Muscle of back (tissue), 13 donors: ENCODE results near the gene CA11. TPM values are rescaled to one million over a fixed set of nuclear protein-coding genes. Genes with fewer than 3 reads are reported as not detected.
A peak's percentile ranks its signal among the peaks of the same experiment; 100 is the strongest.
"Not testable (repeated sequence)": the region's sequence is repeated elsewhere in the genome, so short reads cannot be mapped to it uniquely, and the experiment has no call there.

Source experiments
- DNase-seq, 3 donors: peaks; one replicate each; pipeline versions ENCODE4 v3.0.0 to v3.0.0-alpha.2; 2013
- long read RNA-seq, 9 donors: transcript quantifications; one replicate each; lab custom pipeline, GENCODE V29; 2026
- polyA plus RNA-seq, 10 donors: library from polyadenylated mRNA; unstranded; fragments of 120-200 nt; gene quantifications; one replicate each; pipeline ENCODE4 v1.2.1, GENCODE V29; 2013; ENCODE audit not compliant: insufficient read length in 10 of 10

The CA11 gene
- 10 to 100 TPM in 3 of 10 donors, 1 to 10 TPM in 7; 4.5 to 15.7 (median 9.0) TPM for polyA plus RNA-seq
- long read RNA-seq, donor 1, partial matches to known transcripts = 0 of 5 reads
- long read RNA-seq, donor 1, other reads (novel, unspliced or antisense) = 0 of 5 reads
- long read RNA-seq, donor 2, partial matches to known transcripts = 0 of 2 reads
- long read RNA-seq, donor 2, other reads (novel, unspliced or antisense) = 0 of 2 reads
- long read RNA-seq, donor 3 = 0 reads
- long read RNA-seq, donor 4, partial matches to known transcripts = 0 of 3 reads
- long read RNA-seq, donor 4, other reads (novel, unspliced or antisense) = 0 of 3 reads
- long read RNA-seq, donor 5, partial matches to known transcripts = 0 of 3 reads
- long read RNA-seq, donor 5, other reads (novel, unspliced or antisense) = 0 of 3 reads
- long read RNA-seq, donor 6, transcript CA11-202 (2 exons, 275 nt) = major isoform, 6 of 9 reads
- long read RNA-seq, donor 6, partial matches to known transcripts = 0 of 9 reads
- long read RNA-seq, donor 6, other reads (novel, unspliced or antisense) = 0 of 9 reads
- long read RNA-seq, donor 7, partial matches to known transcripts = 0 of 4 reads
- long read RNA-seq, donor 7, other reads (novel, unspliced or antisense) = 0 of 4 reads
- long read RNA-seq, donor 8, partial matches to known transcripts = 0 of 5 reads
- long read RNA-seq, donor 8, other reads (novel, unspliced or antisense) = 0 of 5 reads
- long read RNA-seq, donor 9 = 0 reads

DNA sequence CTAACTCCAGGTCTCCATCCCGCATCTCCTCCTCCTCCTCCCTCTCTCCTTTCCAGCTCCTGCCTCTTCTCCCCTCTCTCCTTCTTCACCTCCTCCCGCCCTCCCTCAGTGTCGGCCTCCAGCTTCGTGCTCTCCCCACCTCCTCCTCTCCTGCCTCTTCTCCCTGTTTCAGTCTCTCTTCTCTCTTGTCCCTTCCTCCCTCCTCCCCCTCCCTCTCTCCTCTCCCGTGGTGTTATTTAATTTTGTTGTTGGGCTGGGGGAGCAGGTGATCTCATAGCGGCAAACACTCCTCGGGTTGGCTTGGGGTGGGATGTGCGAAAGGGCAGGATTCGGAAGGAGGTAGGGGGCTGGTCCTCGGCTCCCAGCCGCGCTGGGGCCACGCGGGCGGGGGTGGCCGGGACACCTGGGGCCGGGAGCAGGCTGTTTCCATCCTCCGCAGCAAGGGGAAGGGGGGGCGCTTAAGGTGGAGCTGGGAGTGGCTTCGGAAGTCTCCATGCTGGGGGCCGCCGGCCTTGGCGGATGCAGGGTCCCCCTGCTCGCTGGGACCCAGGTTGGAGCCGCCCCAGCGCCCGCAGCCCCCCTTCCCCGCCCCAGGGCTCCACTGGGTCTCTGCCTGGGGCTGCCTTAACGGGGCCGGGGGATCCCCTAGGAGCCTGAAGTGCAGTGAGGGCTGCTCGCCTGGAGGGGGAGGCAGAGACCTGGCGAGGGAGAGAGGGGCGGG, at the start of gene CA11:
TSS of gene CA11 (minus strand) at position 187 of the 721 bp plus-strand sequence. CDS start 555 bp downstream, outside the sequence.
- DNase-seq = peak; percentile 83 to 97 (median 92)

DNA sequence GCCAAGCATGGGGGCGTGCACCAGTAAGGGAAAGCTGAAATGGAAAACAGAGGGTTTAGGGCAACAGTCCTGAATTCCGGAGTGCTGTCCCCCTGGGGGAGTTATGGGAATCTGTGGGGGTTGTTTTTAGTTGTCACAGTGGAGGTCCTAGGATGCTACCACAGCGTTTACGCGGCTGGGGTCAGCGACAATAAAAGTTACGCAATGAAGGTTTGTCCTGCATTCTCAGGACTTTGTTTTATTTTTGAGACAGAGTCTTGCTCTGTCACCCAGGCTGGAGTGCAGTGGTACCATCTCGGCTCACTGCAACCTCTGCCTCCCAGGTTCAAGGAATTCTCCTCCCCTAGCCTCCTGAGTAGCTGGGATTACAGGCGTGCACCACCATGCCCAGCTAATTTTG, 47.6 kb upstream of the CA11 start:
- DNase-seq = not testable (repeated sequence)

DNA sequence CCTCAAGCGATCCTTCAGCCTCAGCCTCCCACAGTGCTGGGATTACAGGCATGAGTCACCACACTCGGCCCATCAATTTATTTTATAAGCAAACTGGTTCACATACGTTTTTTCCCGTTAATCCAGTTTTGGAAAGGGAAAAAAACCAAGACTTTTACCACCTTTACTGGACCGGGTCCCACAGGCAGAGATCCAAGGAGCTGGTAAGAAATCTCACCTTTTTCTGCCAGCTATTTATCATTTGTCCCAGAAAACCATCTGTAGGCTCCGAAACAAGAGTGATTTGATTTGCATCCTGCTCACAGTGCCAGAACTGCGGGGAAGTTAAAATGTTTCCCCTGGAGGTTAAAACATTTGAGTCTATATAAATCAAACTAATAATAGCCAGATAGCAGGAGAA, 43.5 kb upstream of the CA11 start:
- DNase-seq = no peak

GRCh38 chr19:48687776-48688175, 41.8 kb upstream of the CA11 start:
- DNase-seq = no peak

- not testable (repeated sequence) for DNase-seq
Measured at GRCh38 chr19:48686637-48687036, 40.6 kb upstream of the CA11 start.

DNA sequence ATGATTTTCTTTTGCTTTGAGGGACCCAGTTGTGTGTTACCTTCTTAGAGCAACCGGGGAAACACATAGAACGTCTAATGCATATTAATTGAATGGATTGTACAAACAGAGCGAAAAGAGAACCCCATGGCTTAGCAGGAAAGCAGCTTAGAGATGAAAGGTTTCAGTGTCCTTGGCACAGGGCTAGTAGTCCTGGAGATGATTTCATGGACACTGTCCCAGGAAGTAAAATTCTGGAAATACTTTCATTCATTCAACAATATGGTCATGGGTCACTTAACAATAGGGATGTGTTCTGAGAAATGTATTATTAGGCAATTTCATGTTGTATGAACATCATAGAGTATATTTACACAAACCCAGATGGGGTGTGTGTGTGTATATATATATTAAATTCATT, 40.1 kb upstream of the CA11 start:
- DNase-seq = no peak

- DNase-seq = no peak
Measured at GRCh38 chr19:48685583-48685982, 39.6 kb upstream of the CA11 start.

GRCh38 chr19:48683349-48683748, 37.4 kb upstream of the CA11 start:
- DNase-seq = peak; percentile 51 to 83 (median 81)

GRCh38 chr19:48681127-48681470, 35.1 kb upstream of the CA11 start:
- DNase-seq = no peak

DNA sequence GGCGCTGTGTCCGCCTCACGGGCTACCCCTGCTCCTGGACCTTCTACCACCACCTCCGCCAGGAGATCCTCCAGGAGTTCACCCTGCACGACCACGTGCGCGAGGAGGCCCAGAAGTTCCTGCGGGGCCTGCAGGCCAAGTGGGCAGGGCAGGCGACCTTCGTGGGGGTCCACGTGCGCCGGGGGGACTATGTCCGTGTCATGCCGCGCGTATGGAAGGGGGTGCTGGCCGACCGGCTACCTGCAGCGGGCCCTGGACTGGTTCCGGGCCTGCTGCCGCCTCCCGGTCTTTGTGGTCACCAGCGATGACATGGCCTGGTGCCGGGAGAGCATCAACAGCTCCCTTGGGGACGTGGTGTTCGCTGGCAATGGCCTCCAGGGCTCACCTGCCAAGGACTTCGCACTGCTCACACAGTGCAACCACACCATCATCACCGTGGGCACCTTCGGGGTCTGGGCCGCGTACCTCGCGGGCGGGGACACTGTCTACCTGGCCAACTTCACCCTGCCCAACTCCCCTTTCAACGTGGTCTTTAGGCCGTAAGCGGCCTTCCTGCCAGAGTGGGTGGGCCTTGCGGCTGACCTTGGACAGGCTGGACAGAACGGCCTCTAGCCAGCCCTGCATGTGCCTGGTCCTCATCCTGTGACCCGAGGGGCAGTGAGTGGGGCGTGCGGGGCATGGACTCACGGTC, 34.6 kb upstream of the CA11 start:
- DNase-seq = no peak

GRCh38 chr19:48680006-48680405, 34.0 kb upstream of the CA11 start:
- DNase-seq = not testable (repeated sequence)

- no peak for DNase-seq
Measured at GRCh38 chr19:48678201-48678600, 32.2 kb upstream of the CA11 start.

DNA sequence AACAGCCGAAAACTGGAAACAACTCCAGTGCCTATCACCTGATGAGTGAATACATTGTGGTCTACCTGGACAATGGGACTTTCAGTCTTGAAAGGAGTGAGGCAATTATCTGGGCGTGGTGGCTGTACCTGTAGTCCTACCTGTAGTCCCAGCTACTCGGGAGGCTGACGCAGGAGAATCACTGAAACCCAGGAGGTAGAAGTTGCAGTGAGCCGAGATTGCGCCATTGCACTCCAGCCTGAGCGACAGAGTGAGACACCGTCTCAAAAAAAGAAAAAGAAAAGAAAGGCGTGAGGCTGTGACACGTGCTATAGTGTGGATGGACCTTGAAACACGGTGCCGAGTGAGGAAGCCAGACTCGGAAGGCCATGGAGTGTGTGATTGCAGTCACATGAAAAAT, 30.9 kb upstream of the CA11 start:
- DNase-seq = no peak

- no peak for DNase-seq
Measured at GRCh38 chr19:48676487-48676886, 30.5 kb upstream of the CA11 start.

DNA sequence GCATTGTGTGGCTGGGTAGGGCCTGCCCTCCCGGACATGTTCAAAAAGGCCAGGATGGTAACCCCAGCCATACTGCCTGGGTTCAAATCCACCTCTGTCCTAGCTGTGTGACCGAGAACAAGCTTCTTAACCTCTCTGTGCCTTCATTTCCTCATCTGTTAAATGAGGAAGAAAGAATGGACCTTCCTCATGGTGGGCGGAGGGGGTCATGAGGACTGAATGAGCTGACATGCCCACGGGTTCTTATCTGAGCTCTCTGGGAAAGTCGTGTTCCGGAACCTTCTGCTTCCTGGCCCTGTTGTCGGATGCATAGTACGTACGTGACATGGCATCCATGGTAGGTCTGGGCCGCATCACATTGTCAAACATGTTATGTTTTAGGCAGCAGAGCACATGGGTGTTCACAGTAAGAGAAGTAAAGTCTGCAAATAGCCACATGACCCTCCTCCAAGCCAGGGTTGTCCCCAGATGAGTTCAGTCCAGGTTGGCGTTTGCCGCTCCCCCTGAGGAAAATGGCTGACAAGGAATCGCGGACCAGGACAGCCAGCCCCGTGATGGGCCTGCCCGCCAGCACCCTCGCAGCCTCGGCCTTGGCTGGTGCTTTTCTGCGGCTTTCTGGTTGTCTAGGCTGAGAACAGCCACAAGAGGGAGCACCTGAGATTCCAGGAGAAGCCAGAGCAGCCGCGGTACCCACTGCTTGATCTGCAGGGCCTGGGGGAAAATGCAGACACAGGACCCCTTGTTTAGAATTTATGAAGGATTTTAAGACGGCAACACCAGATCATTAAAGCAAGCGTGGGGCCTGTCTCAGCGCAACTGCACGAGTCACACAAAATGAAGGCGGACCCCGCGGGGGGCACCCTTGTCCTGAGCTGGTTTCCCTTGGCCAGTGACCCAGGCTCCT, 29.2 kb upstream of the CA11 start:
- peak; percentile 81 to 90 (median 82) for DNase-seq

- DNase-seq = no peak
Measured at GRCh38 chr19:48674216-48674809, 28.3 kb upstream of the CA11 start.

DNA sequence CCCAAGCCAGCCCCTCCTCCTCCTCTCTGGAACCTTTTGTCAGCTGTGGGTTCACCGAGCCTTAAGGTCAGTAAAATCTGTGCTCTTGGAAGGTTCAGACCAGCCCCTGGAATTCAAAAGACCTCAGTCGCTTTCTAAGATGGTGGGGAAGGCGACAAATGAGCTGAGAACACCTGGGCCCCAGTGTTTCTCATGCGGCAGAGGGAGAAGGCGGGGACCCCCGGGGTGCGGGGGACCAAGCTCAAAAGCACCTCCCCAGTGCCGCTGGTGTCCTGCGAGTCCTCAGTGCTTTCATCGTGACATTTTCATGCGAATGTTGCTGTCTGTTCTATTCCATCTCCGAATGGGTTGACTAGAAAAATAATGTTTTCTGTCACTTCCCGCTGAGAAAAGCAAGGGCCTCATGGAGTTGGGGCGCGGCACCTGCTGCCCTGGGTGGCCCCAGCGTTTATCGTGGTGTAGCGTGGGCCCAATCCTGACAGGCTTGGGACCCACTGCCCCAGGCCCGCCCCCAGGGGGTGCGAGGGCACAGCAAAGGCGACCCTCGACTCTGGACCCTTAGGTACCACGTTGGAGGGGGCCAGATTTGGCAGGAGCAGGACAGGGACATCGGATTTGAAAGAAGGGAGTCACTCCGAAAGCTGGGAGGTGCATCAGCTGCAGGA, 27.6 kb upstream of the CA11 start:
- DNase-seq = no peak

GRCh38 chr19:48672994-48673393, 27.0 kb upstream of the CA11 start, which contains the start of gene NTN5:
Gene NTN5, minus strand, starts transcription at chr19:48673017. Its CDS starts 2,031 bp downstream, at chr19:48670986.
- no peak for DNase-seq

GRCh38 chr19:48671446-48671995, 25.5 kb upstream of the CA11 start:
- no peak for DNase-seq
